ENCODE results near the gene CSF2RB.
A peak's percentile ranks its signal among the peaks of the same experiment; 100 is the strongest.
"Not testable (repeated sequence)": the region's sequence is repeated elsewhere in the genome, so short reads cannot be mapped to it uniquely, and the experiment has no call there.

Gene CSF2RB

DNA sequence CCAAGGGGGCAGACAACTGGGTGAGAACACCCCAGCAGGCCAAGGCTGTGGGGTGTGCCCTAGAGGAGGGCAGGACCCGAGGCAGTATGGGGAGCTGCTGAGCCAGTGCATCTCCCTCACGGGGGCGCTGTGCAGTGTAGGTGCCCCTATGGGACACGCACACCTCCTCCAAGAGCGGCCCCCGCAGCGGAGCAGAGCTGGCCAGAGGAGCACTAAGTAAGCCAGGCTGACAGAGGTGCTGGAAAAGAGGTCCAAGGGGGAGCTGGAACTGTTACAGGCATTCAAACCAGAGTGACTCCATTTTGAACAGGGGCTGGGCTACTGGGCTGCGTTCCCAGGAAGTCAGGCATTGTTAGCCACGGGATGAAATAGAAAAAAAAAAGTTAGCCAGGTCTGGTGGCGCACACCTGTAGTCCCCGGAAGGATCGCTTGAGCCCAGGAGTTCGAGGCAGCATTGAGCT, 64.0 kb downstream of the CSF2RB start:
- DNase-seq: peak; percentile 29 to 56

GRCh38 chr22:36977947-36978660, 64.7 kb downstream of the CSF2RB start:
- peak; percentile 48 to 81 for DNase-seq

DNA sequence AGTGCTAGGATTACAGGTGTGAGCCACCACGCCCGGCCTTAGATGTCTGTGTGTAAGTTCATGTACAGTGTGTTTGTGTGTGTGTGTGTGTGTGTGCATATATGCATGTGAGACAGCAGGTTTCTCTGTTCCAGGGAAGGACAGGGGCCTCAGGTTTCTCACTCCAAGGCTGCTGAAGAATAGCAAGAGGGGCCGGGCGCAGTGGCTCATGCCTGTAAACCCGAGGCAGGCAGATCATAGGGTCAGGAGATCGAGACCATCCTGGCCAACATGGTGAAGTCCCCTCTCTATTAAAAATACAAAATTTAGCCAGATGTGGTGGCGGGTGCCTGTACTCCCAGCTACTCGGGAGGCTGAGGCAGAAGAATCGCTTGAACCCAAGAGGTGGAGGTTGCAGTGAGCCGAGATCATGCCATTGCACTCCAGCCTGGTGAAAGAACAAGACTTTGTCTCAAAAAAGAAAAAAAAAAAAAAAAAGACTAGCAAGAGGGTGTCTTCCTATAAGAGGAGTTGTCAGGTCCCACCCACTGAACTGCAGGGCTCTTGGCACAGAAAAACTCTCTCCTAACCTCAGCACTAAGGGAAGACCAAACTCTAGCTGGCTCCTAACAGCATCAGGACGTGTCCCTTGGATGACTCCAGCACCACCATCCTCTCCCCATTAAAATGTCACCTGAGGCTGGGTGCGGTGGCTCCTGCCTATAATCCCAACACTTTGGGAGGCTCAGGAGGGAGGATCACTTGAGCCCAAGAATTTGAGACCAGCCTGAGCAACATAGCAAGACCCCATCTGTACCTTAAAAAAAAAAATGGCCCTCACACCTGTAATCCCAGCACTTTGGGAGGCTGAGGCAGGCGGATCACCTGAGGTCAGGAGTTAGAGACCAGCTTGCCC, 65.8 kb downstream of the CSF2RB start:
- no peak for DNase-seq

DNA sequence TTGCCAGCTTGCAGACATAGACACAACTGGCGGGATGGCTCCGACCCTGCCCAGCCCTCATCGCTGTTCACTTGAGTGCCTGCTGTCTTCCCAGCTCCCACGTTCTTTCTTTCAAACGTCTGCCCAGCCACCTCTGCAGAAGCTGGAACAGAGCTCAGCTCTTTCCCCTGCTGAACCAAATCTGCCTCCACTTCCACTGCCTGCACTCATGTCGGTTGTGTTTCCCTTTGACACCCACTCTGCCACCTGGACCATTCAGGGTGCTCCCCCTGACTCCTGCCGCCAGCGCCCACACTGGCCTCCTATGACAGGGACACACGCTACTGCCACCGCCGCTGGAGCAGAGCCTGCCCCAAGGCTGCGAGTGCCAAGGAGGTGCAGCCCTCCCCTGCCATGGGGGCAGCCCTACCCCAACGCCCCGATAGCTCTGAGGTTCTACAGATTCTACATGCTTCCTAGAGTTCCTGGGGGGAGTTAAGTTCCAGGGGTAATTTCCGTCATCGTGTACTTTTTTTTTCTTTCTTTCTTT, 67.9 kb downstream of the CSF2RB start:
- no peak for DNase-seq

DNA sequence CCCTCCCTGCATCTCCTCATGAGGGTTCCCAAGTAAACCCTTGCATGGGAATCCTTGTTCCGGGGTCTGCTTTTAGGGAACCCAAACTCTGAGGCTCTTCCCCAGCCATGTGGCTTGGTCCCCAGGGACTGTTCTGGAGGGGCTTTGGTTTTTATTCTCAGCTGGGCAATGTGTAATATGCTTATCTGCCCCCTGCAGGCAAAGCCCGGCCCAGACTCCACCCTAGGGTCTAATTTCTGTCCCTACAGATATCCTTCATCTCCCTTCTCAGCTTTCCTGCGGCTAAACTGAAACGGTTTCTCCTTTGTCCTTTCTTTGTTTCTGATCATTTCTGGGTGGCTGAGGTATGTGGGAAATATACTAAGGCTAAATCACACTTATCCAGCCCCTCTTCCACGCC, 68.7 kb downstream of the CSF2RB start:
- no peak for DNase-seq

DNA sequence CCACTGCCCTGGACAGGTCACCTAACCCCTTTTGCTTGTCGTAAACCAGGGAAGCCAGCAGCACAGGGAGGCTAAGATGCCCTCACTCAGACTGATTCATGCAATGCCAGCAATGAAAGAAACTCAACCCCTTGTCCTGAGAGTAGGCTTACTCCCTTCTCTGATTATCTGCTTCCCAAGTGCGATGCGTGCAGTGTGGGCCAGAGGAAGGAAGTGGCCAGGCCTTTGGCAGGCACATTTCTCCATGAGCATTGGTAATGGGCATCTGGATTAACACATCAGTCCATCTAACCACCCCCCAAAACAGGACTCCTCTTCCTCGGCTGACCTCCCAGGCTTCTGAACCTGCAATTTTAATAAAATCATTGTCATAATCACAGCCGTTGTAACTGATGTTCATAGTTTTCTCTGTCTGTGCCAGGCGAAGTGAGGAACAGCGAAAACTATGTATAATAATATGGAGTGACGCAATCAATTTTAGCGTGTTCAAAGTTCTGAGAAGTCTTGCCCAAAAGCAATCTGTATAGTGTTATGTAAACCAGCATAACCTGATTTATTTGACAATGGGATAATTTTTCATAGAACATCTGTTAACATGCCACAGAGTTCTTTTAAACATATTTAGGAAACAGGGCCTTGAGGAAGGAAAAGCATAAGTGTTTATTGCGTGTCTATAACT, 71.9 kb downstream of the CSF2RB start:
- DNase-seq: no peak

DNA sequence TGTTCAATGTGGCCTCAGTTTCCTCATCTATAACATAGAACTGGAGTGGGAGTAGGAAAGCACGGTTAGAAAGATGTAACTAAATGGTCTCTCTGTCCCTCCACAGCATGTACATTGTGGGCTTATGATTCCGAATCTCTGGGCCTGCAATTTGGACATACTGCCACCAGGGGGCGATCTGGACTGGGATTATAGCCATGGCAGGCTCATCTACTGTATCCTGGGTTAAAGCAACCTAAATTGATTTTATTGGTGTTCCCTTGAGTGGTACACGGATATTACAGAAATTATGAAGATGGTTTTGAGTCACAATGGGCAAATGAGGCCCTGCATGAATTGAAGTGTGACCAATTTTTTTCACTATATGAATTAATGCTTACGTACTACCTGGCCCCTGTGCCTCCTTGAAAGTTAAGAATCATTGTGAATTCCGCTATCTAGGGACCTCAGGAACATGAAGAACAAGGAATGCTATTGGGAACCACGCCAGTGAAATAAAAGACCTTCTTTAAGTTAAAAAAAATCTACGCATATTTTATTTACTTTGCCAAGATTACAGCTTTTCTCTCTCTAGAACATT, 72.9 kb downstream of the CSF2RB start:
- no peak for DNase-seq

DNA sequence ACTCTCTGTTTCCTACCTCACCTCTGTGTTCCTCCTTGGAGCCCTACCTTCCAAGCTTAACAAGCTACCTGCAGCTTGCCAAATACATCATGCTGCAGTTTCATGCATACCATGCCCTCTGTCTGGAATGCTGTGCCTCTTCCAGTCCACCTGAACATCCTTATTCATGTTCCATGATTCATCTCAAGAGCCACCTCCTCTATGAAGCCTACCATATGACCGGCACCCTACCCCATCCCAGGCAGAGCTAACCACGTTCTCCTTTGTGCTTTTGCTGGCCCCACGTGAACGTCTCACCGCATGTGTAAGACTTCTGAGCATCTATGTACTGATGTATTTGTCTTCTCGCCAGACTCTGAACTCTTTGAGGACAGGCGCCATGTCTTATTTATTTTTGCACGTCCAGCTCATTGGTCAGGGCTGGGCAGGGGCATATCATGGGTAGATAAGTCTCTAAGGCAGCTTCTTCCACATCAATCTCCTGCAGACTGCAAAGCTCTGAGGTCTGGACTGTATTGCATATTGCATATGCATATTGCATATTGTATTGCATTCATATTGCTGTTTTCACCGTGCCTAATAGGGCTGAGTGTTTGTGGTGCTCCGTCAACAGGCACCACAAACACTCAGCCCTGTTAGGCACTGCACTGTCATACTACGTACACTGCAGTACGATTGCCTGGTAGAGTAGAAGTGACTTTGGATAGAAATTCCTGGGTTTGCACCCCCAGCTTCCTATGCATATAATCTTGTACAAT, 74.8 kb downstream of the CSF2RB start:
- DNase-seq: no peak

GRCh38 chr22:36989012-36989411, 75.6 kb downstream of the CSF2RB start:
- not testable (repeated sequence) for DNase-seq
